22Rv1 (cell line): ENCODE results near the gene DOCK8.
"Not testable (repeated sequence)": the region's sequence is repeated elsewhere in the genome, so short reads cannot be mapped to it uniquely, and the experiment has no call there.

Experiments used
- CTCF ChIP-seq: fragments of 450-650 bp; IDR thresholded peaks from 2 replicates; pipeline ENCODE4 v1.5.1; 2017; ENCODE audit warnings: mild to moderate bottlenecking
- ZFX ChIP-seq: fragments of 450-650 bp; IDR thresholded peaks from 2 replicates; pipeline ENCODE4 v1.6.1; 2017; ENCODE audit warnings: antibody characterized with exemption, borderline replicate concordance

- TF ChIP-seq CTCF, ZFX: not testable (repeated sequence)
These were observed 19.0 kb downstream of the DOCK8 start for GRCh38 chr9:233708-234107.
